Naive thymus-derived CD4-positive, alpha-beta T cell (primary cell): Measurements from ENCODE around the gene OTOA. TPM values are rescaled to one million over a fixed set of nuclear protein-coding genes. Genes with fewer than 3 reads are reported as not detected.
"Not testable (repeated sequence)": the region's sequence is repeated elsewhere in the genome, so short reads cannot be mapped to it uniquely, and the experiment has no call there.

Experiments
- ATAC-seq: fragments of 150-1000 bp; cut with Tn5 transposase; 2 replicates; pipeline ENCODE4 v1.10.0; 2021; ENCODE audit warnings: mild to moderate bottlenecking, moderate library complexity
- CTCF ChIA-PET: fragments of 350-600 bp; sonication (Branson Sonifier 250); formaldehyde crosslinking; loops from one replicate; lab custom pipeline; 2021; ENCODE audit warnings: antibody characterized with exemption; lab: Charles Lee
- POLR2A ChIA-PET: fragments of 350-600 bp; sonication (Branson Sonifier 250); formaldehyde crosslinking; loops from one replicate; lab custom pipeline; 2021; ENCODE audit warnings: antibody characterized with exemption, inconsistent platforms; lab: Charles Lee
- DNase-seq, 9 donors: peaks; one replicate each; pipeline versions ENCODE4 v3.0.0 to v3.0.0-alpha.2; 2020 to 2022; ENCODE audit warnings: mixed read lengths in 1 of 9
- H3K27ac ChIP-seq: one replicate; pipeline ENCODE4 v1.7.0; 2013; ENCODE audit warnings: mild to moderate bottlenecking, low read depth, low read length, moderate library complexity
- H3K27me3 ChIP-seq, 2 donors: one replicate each; pipeline ENCODE4 v1.7.0; 2013; ENCODE audit warnings: low read length in 2 of 2, mild to moderate bottlenecking in 2 of 2, moderate library complexity in 2 of 2; ENCODE audit not compliant: control insufficient read depth in 2 of 2, insufficient read depth in 2 of 2
- H3K36me3 ChIP-seq, 3 experiments: 1 replicate in 2 of 3; 2 replicates in 1 of 3; pipeline ENCODE4 v1.7.0; 2013; ENCODE audit warnings: low read length in 3 of 3, mild to moderate bottlenecking in 3 of 3, moderate library complexity in 1 of 3; ENCODE audit not compliant: insufficient read depth in 3 of 3, control insufficient read depth in 2 of 3
- H3K4me1 ChIP-seq, 2 donors: one replicate each; pipeline ENCODE4 v1.7.0; 2013; ENCODE audit warnings: low read length in 2 of 2, mild to moderate bottlenecking in 2 of 2, moderate library complexity in 1 of 2; ENCODE audit not compliant: control insufficient read depth in 2 of 2, insufficient read depth in 2 of 2
- H3K4me3 ChIP-seq: 2 replicates; pipeline ENCODE4 v1.7.0; 2013; ENCODE audit warnings: mild to moderate bottlenecking, low read length
- H3K9me3 ChIP-seq, 3 experiments: 1 replicate in 2 of 3; 2 replicates in 1 of 3; pipeline ENCODE4 v1.7.0; 2013; ENCODE audit warnings: low read length in 3 of 3; ENCODE audit not compliant: control insufficient read depth in 2 of 3
- H3K27ac Mint-ChIP-seq, 9 donors: one replicate each; pipeline ENCODE4 v1.8.0; 2020 to 2022; ENCODE audit warnings: mixed read lengths in 9 of 9, mild to moderate bottlenecking in 8 of 9, moderate library complexity in 5 of 9, inconsistent platforms in 2 of 9
- H3K27me3 Mint-ChIP-seq, 5 donors: one replicate each; pipeline ENCODE4 v1.8.0; 2021 to 2022; ENCODE audit warnings: mixed read lengths in 5 of 5, mild to moderate bottlenecking in 1 of 5
- H3K36me3 Mint-ChIP-seq, 5 donors: one replicate each; pipeline ENCODE4 v1.8.0; 2020 to 2022; ENCODE audit warnings: mixed read lengths in 5 of 5, mild to moderate bottlenecking in 3 of 5, inconsistent platforms in 1 of 5
- H3K4me1 Mint-ChIP-seq, 7 donors: one replicate each; pipeline ENCODE4 v1.8.0; 2020 to 2022; ENCODE audit warnings: mixed read lengths in 7 of 7, mild to moderate bottlenecking in 3 of 7, inconsistent platforms in 1 of 7
- H3K4me3 Mint-ChIP-seq, 10 donors: one replicate each; pipeline ENCODE4 v1.8.0; 2020 to 2022; ENCODE audit warnings: mild to moderate bottlenecking in 10 of 10, mixed read lengths in 10 of 10, moderate library complexity in 6 of 10, inconsistent platforms in 2 of 10
- H3K9me3 Mint-ChIP-seq, 11 donors: one replicate each; pipeline ENCODE4 v1.8.0; 2020 to 2022; ENCODE audit warnings: mixed read lengths in 11 of 11, mild to moderate bottlenecking in 4 of 11, inconsistent platforms in 1 of 11, moderate library complexity in 1 of 11
- intact Hi-C, 2 donors: fragments of 100-400 bp; cut with micrococcal nuclease; formaldehyde crosslinking; loops; one replicate each; pipeline ENCODE4 v1.15.1; 2023
- polyA plus RNA-seq, 2 donors: library from polyadenylated mRNA; unstranded; fragments of 300-500 nt; fragmentation: Illumina TruSeq; gene quantifications; one replicate each; pipeline ENCODE4 v1.2.3, GENCODE V29; 2021
- total RNA-seq, 6 experiments: library from RNA in 5 of 6; stranded (reverse) in 5 of 6; gene quantifications; 1 replicate in 5 of 6; 2 replicates in 1 of 6; pipeline ENCODE4 v1.2.3 and lab custom pipeline; 2021 to 2026

OTOA gene
- total and polyA plus RNA-seq, 7 experiments from 2014 or later: 0.04 to 0.17 (median 0.11) TPM; not detected in 2

- H3K27me3 ChIP-seq: no peaks in the 10 kb centered on the region
- intact Hi-C loops: no loop called here
- ATAC-seq (no peak), DNase-seq (no peak)
- Mint-ChIP-seq H3K4me1 (peaks cover 0 to 6% (median 0%) of the 10 kb centered on the region in 7 donors), H3K4me3 (no peak overlapping the region), H3K9me3 (no peaks in the 10 kb centered on the region), H3K27me3 (peaks cover 0 to 3% (median 0%) of the 10 kb centered on the region in 5 donors), H3K27ac (peak overlapping the region in 2 of 9 donors; percentile 3 to 21), H3K36me3 (no peaks in the 10 kb centered on the region)
- H3K4me3 ChIP-seq: no peak overlapping the region
- CTCF ChIA-PET: interaction anchor here (1.1 kb wide), 1 partner anchor 56 kb away, joined by 3 read pairs; no protein-coding TSS in a partner anchor
- POLR2A ChIA-PET: interaction anchor here (1.0 kb wide), 1 partner anchor 76 kb away, joined by 3 read pairs; no protein-coding TSS in a partner anchor
- no peaks in the 10 kb centered on the region for H3K9me3 ChIP-seq
- no peak overlapping the region for H3K27ac ChIP-seq
- no peaks in the 10 kb centered on the region for H3K36me3 ChIP-seq
- no peaks in the 10 kb centered on the region for H3K4me1 ChIP-seq
These were observed 50.0 kb downstream of the OTOA start for GRCh38 chr16:21713549-21714368.

GRCh38 chr16:21714369-21714618 is 50.5 kb downstream of the OTOA start:
- H3K4me1 Mint-ChIP-seq, DNase-seq, H3K4me1 ChIP-seq, H3K4me3 ChIP-seq, H3K9me3 Mint-ChIP-seq, H3K36me3 Mint-ChIP-seq, H3K27me3 Mint-ChIP-seq, H3K27ac ChIP-seq, H3K36me3 ChIP-seq, H3K9me3 ChIP-seq, H3K4me3 Mint-ChIP-seq, POLR2A ChIA-PET, ATAC-seq, H3K27me3 ChIP-seq, intact Hi-C loops: not testable (repeated sequence)
- peak overlapping the region in 1 of 9 donors; percentile 21 for H3K27ac Mint-ChIP-seq
- CTCF ChIA-PET: interaction anchor here (1.1 kb wide), 1 partner anchor 57 kb away, joined by 3 read pairs; no protein-coding TSS in a partner anchor

- no peaks in the 10 kb centered on the region for H3K36me3 Mint-ChIP-seq
- no peak for DNase-seq
- H3K27me3 Mint-ChIP-seq: peaks cover 0 to 5% (median 0%) of the 10 kb centered on the region in 5 donors
- H3K9me3 ChIP-seq: no peaks in the 10 kb centered on the region
- H3K4me3 ChIP-seq: no peak overlapping the region
- H3K27me3 ChIP-seq: no peaks in the 10 kb centered on the region
- ChIA-PET POLR2A (no interaction called here), CTCF (interaction anchor here (2.4 kb wide), 1 partner anchor 60 kb away, joined by 7 read pairs; no protein-coding TSS in a partner anchor)
- H3K36me3 ChIP-seq: no peaks in the 10 kb centered on the region
- intact Hi-C loops: no loop called here
- peaks cover 0 to 6% (median 0%) of the 10 kb centered on the region in 7 donors for H3K4me1 Mint-ChIP-seq
- H3K4me3 Mint-ChIP-seq: no peak overlapping the region
- ATAC-seq: no peak
- no peak overlapping the region for H3K27ac ChIP-seq
- H3K4me1 ChIP-seq: no peaks in the 10 kb centered on the region
- no peaks in the 10 kb centered on the region for H3K9me3 Mint-ChIP-seq
- no peak overlapping the region for H3K27ac Mint-ChIP-seq
These were observed 53.8 kb downstream of the OTOA start for GRCh38 chr16:21717608-21718007.

- POLR2A ChIA-PET: no interaction called here
These were observed 55.5 kb downstream of the OTOA start for GRCh38 chr16:21719283-21719682.

GRCh38 chr16:21720533-21720932 is 56.8 kb downstream of the OTOA start:
- H3K4me1 ChIP-seq: no peaks in the 10 kb centered on the region
- peaks cover 0 to 7% (median 0%) of the 10 kb centered on the region in 7 donors for H3K4me1 Mint-ChIP-seq
- H3K36me3 ChIP-seq: no peaks in the 10 kb centered on the region
- no peak overlapping the region for H3K4me3 Mint-ChIP-seq
- peaks cover 0 to 4% (median 0%) of the 10 kb centered on the region in 11 donors for H3K9me3 Mint-ChIP-seq
- ChIA-PET POLR2A (no interaction called here), CTCF (interaction anchor here (0.6 to 1.3 kb wide), 4 partner anchors 12 to 64 kb away, joined by 3 to 6 read pairs (median 4); no protein-coding TSS in a partner anchor)
- no peak for DNase-seq
- no peak for ATAC-seq
- no peak overlapping the region for H3K4me3 ChIP-seq
- H3K27ac Mint-ChIP-seq: no peak overlapping the region
- intact Hi-C loops: no loop called here
- H3K9me3 ChIP-seq: no peaks in the 10 kb centered on the region
- H3K27ac ChIP-seq: no peak overlapping the region
- peaks cover 0 to 12% (median 7%) of the 10 kb centered on the region in 5 donors for H3K27me3 Mint-ChIP-seq
- no peaks in the 10 kb centered on the region for H3K27me3 ChIP-seq
- no peaks in the 10 kb centered on the region for H3K36me3 Mint-ChIP-seq

More at GRCh38 chr16:21719283-21719682, 55.5 kb downstream of the OTOA start:
- Mint-ChIP-seq H3K9me3 (peaks cover 0 to 4% (median 0%) of the 10 kb centered on the region in 11 donors), H3K36me3 (no peaks in the 10 kb centered on the region), H3K4me3 (no peak overlapping the region), H3K27ac (no peak overlapping the region), H3K27me3 (peaks cover 0 to 5% (median 0%) of the 10 kb centered on the region in 5 donors), H3K4me1 (peaks cover 0 to 8% (median 0%) of the 10 kb centered on the region in 7 donors)
- CTCF ChIA-PET: interaction anchor here (0.6 kb wide), 1 partner anchor 135 kb away, joined by 4 read pairs; no protein-coding TSS in a partner anchor
- Histone ChIP-seq H3K27me3 (no peaks in the 10 kb centered on the region), H3K27ac (no peak overlapping the region), H3K9me3 (no peaks in the 10 kb centered on the region), H3K36me3 (no peaks in the 10 kb centered on the region), H3K4me1 (no peaks in the 10 kb centered on the region), H3K4me3 (no peak overlapping the region)
- intact Hi-C loops: no loop called here
- DNase-seq (no peak), ATAC-seq (no peak)

- Mint-ChIP-seq H3K27me3 (peaks cover under 1 to 14% (median 12%) of the 10 kb centered on the region in 5 donors), H3K27ac (no peak overlapping the region), H3K4me3 (no peak overlapping the region), H3K9me3 (peaks cover 0 to 4% (median 0%) of the 10 kb centered on the region in 11 donors), H3K4me1 (peaks cover 0 to 10% (median 8%) of the 10 kb centered on the region in 7 donors), H3K36me3 (no peaks in the 10 kb centered on the region)
- Histone ChIP-seq H3K4me1 (peaks cover 0 to 5% of the 10 kb centered on the region in 2 donors), H3K9me3 (no peaks in the 10 kb centered on the region), H3K27me3 (no peaks in the 10 kb centered on the region), H3K36me3 (no peaks in the 10 kb centered on the region), H3K4me3 (no peak overlapping the region), H3K27ac (no peak overlapping the region)
- no peak for ATAC-seq
- ChIA-PET CTCF (no interaction called here), POLR2A (no interaction called here)
- DNase-seq: no peak
- intact Hi-C loops: no loop called here
These were observed 59.1 kb downstream of the OTOA start for GRCh38 chr16:21722771-21723455.
